Mucosa of descending colon (tissue), 3 donors: ENCODE results near the gene AZU1. TPM values are rescaled to one million over a fixed set of nuclear protein-coding genes. Genes with fewer than 3 reads are reported as not detected.
A peak's percentile ranks its signal among the peaks of the same experiment; 100 is the strongest.
"Not testable (repeated sequence)": the region's sequence is repeated elsewhere in the genome, so short reads cannot be mapped to it uniquely, and the experiment has no call there.

Experiments
- ATAC-seq: fragments of 200-7000 bp; cut with Tn5 transposase; one replicate; pipeline ENCODE4 v1.9.1; 2020; ENCODE audit warnings: mild to moderate bottlenecking, moderate library complexity
- DNase-seq, 3 donors: peaks; one replicate each; pipeline ENCODE4 v3.0.0-alpha.2; 2020
- H3K36me3 ChIP-seq: fragments of 200-600 bp; one replicate; pipeline ENCODE4 v1.8.0; 2021; ENCODE audit warnings: low read depth, mild to moderate bottlenecking
- H3K4me1 ChIP-seq: fragments of 200-600 bp; one replicate; pipeline ENCODE4 v1.8.0; 2021; ENCODE audit warnings: low read depth, mild to moderate bottlenecking
- H3K4me3 ChIP-seq: fragments of 200-600 bp; one replicate; pipeline ENCODE4 v1.8.0; 2021; ENCODE audit warnings: mild to moderate bottlenecking
- H3K9me3 ChIP-seq: fragments of 200-600 bp; one replicate; pipeline ENCODE4 v1.8.0; 2021; ENCODE audit warnings: mild to moderate bottlenecking
- CTCF ChIP-seq: fragments of 200-600 bp; IDR thresholded peaks from one replicate; pipeline ENCODE4 v1.8.0; 2022; ENCODE audit warnings: antibody characterized with exemption, mild to moderate bottlenecking
- intact Hi-C, 2 donors: fragments of 100-400 bp; cut with DNase I in 1 of 2; cut with micrococcal nuclease in 1 of 2; formaldehyde crosslinking; loops; one replicate each; pipeline versions ENCODE4 v1.11.0 to v1.11.1; 2022; cut with DNase I, micrococcal nuclease
- total RNA-seq, 3 donors: library from RNA; stranded (reverse); fragmentation: NEBNext Ultra II Directional in 2 of 3; extraction: Animal tissue kit (Norgen Biotek cat#: 25700) in 2 of 3; gene quantifications; one replicate each; pipeline versions ENCODE4 v1.2.1 to v1.2.4, GENCODE V29; 2021 to 2023
- donor health status: DM: no; HTN: no; CAD: no; lungs with moderate emphysema.
- donor health status: DM: no; HTN: no; CAD: no.
- donor health status: DM: no; HTN: yes; CAD: no.

AZU1 gene
- total RNA-seq, 3 donors from 2014 or later = 0.25 TPM; not detected in 2

DNA sequence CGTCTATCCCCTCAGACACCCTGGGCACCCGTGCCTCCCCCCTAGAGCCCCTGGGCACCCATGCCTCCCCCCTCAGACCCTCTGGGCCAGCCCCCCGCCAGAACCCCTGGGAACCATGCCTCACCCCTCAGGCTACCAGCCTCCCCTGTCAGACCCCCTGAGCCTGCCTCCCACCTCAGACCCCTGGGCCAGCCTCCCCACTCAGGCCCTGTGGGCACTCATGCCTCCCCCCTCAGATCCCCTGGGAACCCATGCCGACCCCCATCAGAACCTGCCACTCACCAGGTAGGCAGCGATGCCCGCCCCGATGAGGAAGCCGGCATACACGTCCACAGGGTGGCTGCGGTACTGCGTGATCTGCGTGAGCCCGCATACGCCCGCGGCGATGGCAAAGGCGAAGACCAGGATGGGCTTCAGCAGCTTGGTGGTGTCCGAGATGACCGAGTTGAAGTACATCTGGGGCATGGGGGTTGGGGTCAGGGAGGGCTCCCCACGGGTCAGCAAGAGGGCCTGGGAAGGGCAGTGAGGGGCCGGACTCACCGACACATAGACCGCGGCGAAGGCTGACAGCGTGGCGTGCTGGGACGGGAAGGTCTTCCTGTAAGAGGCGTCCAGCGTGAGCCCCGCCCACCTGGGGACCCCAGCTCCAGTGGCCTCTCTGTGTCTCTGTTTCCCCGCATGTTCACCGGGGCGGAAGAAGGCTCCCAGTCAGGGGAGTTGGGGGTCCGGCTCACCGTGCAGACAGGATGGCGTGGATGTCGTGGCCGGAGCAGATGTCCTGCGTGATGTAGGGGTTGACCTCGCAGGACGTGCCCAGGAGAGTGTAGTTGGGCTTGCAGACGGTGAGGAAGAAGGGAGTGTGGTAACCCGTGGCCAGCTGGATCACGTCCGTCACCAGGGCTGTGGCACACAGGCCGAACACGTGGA lies 13.2 kb upstream of the AZU1 start:
- ATAC-seq = peak; percentile 23
- intact Hi-C loops = no loop called here
- no peaks in the 10 kb centered on the region for H3K4me1 ChIP-seq
- no peak for TF ChIP-seq CTCF
- peaks cover 12% of the 10 kb centered on the region for H3K36me3 ChIP-seq
- no peak overlapping the region for H3K4me3 ChIP-seq
- no peak for DNase-seq
- no peaks in the 10 kb centered on the region for H3K9me3 ChIP-seq

- intact Hi-C loops = no loop called here
- Histone ChIP-seq H3K36me3 (peaks cover 6% of the 10 kb centered on the region), H3K4me3 (no peak overlapping the region), H3K9me3 (no peaks in the 10 kb centered on the region), H3K4me1 (no peaks in the 10 kb centered on the region)
- no peak for TF ChIP-seq CTCF
- ATAC-seq (peak; percentile 5), DNase-seq (no peak)
Observed at GRCh38 chr19:815079-815774, 12.4 kb upstream of the AZU1 start.

DNA sequence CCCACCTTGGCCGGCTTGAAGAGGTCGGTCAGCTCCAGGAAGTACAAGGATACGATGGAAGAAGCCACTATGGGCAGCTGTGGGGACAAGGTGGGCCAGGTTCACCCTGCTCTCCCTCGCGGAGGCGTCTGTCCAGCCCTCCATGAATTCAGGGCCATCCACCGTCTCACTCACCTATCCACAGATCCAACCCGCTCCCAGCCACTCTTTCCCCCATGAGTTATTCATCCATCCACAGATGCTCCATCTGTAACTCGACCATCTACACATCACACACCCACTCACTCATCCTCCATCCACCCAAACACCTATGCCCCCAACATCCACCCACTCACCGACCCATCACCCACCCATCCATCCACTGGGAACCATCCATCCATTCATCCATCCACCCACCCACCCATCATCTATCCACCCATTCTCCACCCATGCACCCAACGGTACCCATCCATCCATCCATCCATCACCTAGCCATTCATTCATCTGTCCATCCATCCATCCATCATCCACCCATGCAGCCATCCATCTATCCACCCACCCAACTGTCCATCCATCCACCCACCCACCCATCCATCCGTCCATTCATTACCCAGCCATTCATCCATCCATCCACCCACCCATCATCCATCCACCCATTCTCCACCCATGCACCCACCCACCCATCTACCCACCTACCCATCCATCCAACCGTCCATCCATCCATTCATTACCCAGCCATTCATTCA lies 11.7 kb upstream of the AZU1 start:
- Histone ChIP-seq H3K36me3 (peaks cover 2% of the 10 kb centered on the region), H3K9me3 (no peaks in the 10 kb centered on the region), H3K4me3 (no peak overlapping the region), H3K4me1 (no peaks in the 10 kb centered on the region)
- intact Hi-C loops = no loop called here
- no peak for ATAC-seq
- TF ChIP-seq CTCF = no peak
- DNase-seq = no peak

GRCh38 chr19:816500-816857 lies 11.2 kb upstream of the AZU1 start:
- no peak for ATAC-seq
- H3K9me3 ChIP-seq = no peaks in the 10 kb centered on the region
- H3K36me3 ChIP-seq = no peaks in the 10 kb centered on the region
- no peak overlapping the region for H3K4me3 ChIP-seq
- TF ChIP-seq CTCF = no peak
- intact Hi-C loops = no loop called here
- peaks cover 4% of the 10 kb centered on the region for H3K4me1 ChIP-seq
- DNase-seq = no peak

DNA sequence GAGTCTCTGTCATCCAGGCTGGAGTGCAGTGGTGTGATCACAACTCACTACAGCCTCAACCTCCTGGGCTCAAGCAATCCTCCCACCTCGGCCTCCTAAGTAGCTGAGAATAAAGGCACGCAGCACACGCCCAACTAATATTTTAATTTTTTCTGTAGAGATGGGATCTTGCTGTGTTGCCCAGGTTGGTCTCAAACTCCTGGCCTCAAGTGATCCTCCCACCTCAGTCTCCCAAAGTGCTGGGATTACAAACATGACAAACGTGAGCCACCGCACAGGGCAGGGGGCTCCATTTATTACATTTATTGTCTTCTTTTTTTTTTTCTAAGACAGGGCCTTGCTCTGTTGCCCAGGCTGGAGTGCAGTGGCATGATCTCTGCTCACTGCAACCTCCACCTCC lies 7.4 kb upstream of the AZU1 start:
- H3K4me1 ChIP-seq, DNase-seq, H3K9me3 ChIP-seq, ATAC-seq, H3K36me3 ChIP-seq, intact Hi-C loops, H3K4me3 ChIP-seq: not testable (repeated sequence)
